ENCODE data around the gene PDCD1.

PDCD1 gene

DNA sequence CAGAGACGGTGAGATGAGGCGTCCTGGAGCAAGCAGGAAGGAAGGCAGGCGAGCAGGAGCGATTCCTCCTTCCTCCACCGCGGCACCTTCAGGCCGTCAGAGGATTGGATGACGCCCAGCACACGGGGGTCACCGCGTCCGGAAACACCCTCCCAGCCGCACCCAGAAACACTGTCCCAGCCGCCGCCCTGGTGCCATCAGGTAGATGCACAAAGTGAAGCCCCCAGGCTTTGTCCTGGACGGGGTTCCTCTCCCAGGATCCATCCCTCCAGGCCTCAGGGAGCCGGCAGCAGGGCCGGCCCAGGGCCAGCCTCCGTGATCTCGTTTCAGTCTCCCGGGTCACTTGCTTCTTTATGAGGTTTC is 42.3 kb upstream of the PDCD1 start:
- H3K27me3 ChIP-seq (ENCODE audit: insufficient read depth, poor library complexity, severe bottlenecking) = no peaks in the 10 kb centered on the region
- no peak overlapping the region for H3K4me3 ChIP-seq (replicated peaks; ENCODE audit: insufficient read depth, low read length)
- no peak overlapping the region for H3K27ac ChIP-seq (replicated peaks)
- no peak for DNase-seq (ENCODE audit: low read depth in 1 of 2, low spot score in 1 of 2)
- TF ChIP-seq, protein P1, sequence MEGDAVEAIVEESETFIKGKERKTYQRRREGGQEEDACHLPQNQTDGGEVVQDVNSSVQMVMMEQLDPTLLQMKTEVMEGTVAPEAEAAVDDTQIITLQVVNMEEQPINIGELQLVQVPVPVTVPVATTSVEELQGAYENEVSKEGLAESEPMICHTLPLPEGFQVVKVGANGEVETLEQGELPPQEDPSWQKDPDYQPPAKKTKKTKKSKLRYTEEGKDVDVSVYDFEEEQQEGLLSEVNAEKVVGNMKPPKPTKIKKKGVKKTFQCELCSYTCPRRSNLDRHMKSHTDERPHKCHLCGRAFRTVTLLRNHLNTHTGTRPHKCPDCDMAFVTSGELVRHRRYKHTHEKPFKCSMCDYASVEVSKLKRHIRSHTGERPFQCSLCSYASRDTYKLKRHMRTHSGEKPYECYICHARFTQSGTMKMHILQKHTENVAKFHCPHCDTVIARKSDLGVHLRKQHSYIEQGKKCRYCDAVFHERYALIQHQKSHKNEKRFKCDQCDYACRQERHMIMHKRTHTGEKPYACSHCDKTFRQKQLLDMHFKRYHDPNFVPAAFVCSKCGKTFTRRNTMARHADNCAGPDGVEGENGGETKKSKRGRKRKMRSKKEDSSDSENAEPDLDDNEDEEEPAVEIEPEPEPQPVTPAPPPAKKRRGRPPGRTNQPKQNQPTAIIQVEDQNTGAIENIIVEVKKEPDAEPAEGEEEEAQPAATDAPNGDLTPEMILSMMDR (IDR thresholded peaks at IDR 0.05; ENCODE audit: insufficient read depth, low read length) = no peak
- TF ChIP-seq GABPA (IDR thresholded peaks at IDR 0.05; ENCODE audit: low read depth) = no peak
- TF ChIP-seq POLR2AphosphoS5 (IDR thresholded peaks at IDR 0.05; ENCODE audit: low read depth) = no peak
- TF ChIP-seq, protein P2, sequence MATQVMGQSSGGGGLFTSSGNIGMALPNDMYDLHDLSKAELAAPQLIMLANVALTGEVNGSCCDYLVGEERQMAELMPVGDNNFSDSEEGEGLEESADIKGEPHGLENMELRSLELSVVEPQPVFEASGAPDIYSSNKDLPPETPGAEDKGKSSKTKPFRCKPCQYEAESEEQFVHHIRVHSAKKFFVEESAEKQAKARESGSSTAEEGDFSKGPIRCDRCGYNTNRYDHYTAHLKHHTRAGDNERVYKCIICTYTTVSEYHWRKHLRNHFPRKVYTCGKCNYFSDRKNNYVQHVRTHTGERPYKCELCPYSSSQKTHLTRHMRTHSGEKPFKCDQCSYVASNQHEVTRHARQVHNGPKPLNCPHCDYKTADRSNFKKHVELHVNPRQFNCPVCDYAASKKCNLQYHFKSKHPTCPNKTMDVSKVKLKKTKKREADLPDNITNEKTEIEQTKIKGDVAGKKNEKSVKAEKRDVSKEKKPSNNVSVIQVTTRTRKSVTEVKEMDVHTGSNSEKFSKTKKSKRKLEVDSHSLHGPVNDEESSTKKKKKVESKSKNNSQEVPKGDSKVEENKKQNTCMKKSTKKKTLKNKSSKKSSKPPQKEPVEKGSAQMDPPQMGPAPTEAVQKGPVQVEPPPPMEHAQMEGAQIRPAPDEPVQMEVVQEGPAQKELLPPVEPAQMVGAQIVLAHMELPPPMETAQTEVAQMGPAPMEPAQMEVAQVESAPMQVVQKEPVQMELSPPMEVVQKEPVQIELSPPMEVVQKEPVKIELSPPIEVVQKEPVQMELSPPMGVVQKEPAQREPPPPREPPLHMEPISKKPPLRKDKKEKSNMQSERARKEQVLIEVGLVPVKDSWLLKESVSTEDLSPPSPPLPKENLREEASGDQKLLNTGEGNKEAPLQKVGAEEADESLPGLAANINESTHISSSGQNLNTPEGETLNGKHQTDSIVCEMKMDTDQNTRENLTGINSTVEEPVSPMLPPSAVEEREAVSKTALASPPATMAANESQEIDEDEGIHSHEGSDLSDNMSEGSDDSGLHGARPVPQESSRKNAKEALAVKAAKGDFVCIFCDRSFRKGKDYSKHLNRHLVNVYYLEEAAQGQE (IDR thresholded peaks at IDR 0.05; ENCODE audit: insufficient replicate concordance, low read depth) = no peak
- TF ChIP-seq SPI1 (IDR thresholded peaks at IDR 0.05; ENCODE audit: borderline replicate concordance, low read depth) = no peak

DNA sequence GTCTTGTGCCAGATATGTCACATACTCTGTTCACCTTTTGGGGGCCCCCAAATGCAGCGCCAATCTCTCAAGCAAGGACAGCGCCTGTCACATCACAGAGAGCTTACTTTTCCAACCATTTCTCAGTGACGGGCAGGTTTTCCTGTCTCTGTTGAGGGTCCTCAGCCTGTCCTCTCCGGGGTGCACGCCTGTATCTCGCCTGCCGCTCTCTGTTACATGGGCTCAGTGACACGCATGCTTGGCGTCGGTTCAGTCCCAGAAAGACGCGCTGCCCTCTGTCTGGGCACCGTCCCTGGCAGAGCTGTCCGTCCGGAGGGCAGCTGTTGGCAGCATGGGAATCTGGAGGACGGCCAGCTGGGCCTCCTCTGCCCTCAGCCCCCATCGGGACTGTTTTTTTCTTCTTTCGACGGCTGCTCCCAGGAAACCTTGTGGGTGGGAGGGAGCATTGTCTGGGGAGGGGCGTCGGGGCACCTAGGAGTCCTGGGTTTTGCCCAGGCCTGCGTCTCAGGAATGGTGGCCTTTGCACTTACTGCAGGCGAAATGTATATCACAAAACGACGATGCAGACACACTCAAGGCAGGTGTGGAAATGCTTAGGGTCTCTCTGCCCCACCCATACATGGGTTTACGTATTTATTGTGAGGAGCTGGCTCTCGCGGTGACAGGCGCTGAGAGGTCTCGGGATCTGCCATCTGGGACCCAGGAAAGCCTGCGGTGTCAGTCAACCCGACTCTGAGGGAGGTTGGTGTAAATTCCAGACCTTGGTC is 41.7 kb upstream of the PDCD1 start:
- TF ChIP-seq POLR2AphosphoS5 (IDR thresholded peaks at IDR 0.05; ENCODE audit: low read depth) (no peak), SPI1 (IDR thresholded peaks at IDR 0.05; ENCODE audit: borderline replicate concordance, low read depth) (no peak), GABPA (IDR thresholded peaks at IDR 0.05; ENCODE audit: low read depth) (no peak)
- TF ChIP-seq, protein P2 (IDR thresholded peaks at IDR 0.05; ENCODE audit: insufficient replicate concordance, low read depth) = no peak
- TF ChIP-seq, protein P1 (IDR thresholded peaks at IDR 0.05; ENCODE audit: insufficient read depth, low read length) = no peak

DNA sequence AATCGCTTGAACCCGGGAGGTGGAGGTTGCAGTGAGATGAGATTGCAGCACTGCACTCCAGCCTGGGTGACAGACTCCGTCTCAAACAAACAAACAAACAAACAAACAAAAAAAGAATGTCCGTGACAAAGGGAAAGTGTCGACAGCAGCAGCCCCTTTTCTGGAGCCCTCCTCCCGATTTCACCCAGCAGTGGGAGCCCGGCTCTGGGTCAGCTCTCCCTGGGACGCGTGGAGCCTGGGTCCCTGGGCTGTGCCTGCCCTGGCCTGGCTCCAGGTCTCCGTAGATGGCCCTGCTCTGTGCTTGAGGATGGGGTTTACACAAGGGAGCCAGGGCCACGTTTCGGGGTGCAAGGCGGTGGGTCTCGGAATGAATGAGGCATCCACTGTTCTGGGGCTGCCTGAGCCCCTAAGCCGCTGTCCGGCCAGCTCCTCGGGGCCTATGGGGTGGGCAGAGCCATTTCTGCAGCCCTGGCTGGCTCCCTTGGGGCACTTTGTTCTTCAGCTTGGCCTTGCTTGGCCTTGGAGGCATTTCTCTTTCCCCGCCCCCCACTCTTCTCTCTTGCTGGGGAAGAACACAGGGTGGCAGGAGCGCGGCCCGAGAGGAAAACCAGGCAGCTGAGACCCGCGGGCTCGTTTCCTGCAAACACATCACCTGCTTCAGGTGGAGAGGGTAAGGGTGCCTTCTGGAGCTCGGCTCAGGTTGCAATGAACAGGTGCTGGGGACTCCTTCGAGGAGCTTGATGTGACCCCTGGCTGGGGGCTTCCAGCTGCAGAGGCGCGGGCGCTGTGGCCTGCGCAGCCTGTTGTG is 40.0 kb upstream of the PDCD1 start:
- no peak for TF ChIP-seq POLR2AphosphoS5 (IDR thresholded peaks at IDR 0.05; ENCODE audit: low read depth)
- TF ChIP-seq GABPA (IDR thresholded peaks at IDR 0.05; ENCODE audit: low read depth) = no peak
- TF ChIP-seq, protein P1 (IDR thresholded peaks at IDR 0.05; ENCODE audit: insufficient read depth, low read length) = no peak
- TF ChIP-seq SPI1 (IDR thresholded peaks at IDR 0.05; ENCODE audit: borderline replicate concordance, low read depth) = no peak
- TF ChIP-seq, protein P2 (IDR thresholded peaks at IDR 0.05; ENCODE audit: insufficient replicate concordance, low read depth) = no peak
- Histone ChIP-seq H3K27me3 (ENCODE audit: insufficient read depth, poor library complexity, severe bottlenecking) (no peaks in the 10 kb centered on the region), H3K27ac (replicated peaks) (no peak overlapping the region), H3K4me3 (replicated peaks; ENCODE audit: insufficient read depth, low read length) (no peak overlapping the region)
- DNase-seq (ENCODE audit: low read depth in 1 of 2, low spot score in 1 of 2) = no peak

More for the DNA sequence above, 41.7 kb upstream of the PDCD1 start:
- no peak for DNase-seq (ENCODE audit: low read depth in 1 of 2, low spot score in 1 of 2)
- Histone ChIP-seq H3K27me3 (ENCODE audit: insufficient read depth, poor library complexity, severe bottlenecking) (no peaks in the 10 kb centered on the region), H3K4me3 (replicated peaks; ENCODE audit: insufficient read depth, low read length) (no peak overlapping the region), H3K27ac (replicated peaks) (no peak overlapping the region)

All from HL-60 (cell line).